GM18526 (cell line): ENCODE results near the gene GPR17.

Source experiments
- POLR2A ChIP-seq: IDR thresholded peaks from 3 replicates; pipeline ENCODE4 v1.6.1; 2011; ENCODE audit not compliant: insufficient read length; ENCODE audit errors: extremely low read depth

Gene GPR17

GRCh38 chr2:127661072-127661649 lies 15.2 kb downstream of the GPR17 start:
- no peak for TF ChIP-seq POLR2A

GRCh38 chr2:127661949-127662510 lies 16.1 kb downstream of the GPR17 start:
- TF ChIP-seq POLR2A: no peak

GRCh38 chr2:127662937-127663565 lies 17.1 kb downstream of the GPR17 start:
- TF ChIP-seq POLR2A: no peak

- TF ChIP-seq POLR2A: no peak
These were observed 17.7 kb downstream of the GPR17 start for GRCh38 chr2:127663566-127664064.

GRCh38 chr2:127664065-127664894 lies 18.3 kb downstream of the GPR17 start:
- TF ChIP-seq POLR2A: no peak

GRCh38 chr2:127664895-127665225 lies 18.9 kb downstream of the GPR17 start:
- TF ChIP-seq POLR2A: no peak

- TF ChIP-seq POLR2A: no peak
These were observed 19.4 kb downstream of the GPR17 start for GRCh38 chr2:127665267-127665893.

- no peak for TF ChIP-seq POLR2A
These were observed 23.1 kb downstream of the GPR17 start for GRCh38 chr2:127669056-127669455.

GRCh38 chr2:127670055-127670956 lies 24.4 kb downstream of the GPR17 start:
- TF ChIP-seq POLR2A: no peak

- TF ChIP-seq POLR2A: no peak
These were observed 25.0 kb downstream of the GPR17 start for GRCh38 chr2:127670957-127671290.

- TF ChIP-seq POLR2A: no peak
These were observed 25.8 kb downstream of the GPR17 start for GRCh38 chr2:127671557-127672302.

- no peak for TF ChIP-seq POLR2A
These were observed 26.6 kb downstream of the GPR17 start for GRCh38 chr2:127672341-127673224.
